Aortic smooth muscle cell (primary cell): ENCODE data around the gene PICK1. TPM values are rescaled to one million over a fixed set of nuclear protein-coding genes. Genes with fewer than 3 reads are reported as not detected.

Source experiments
- total RNA-seq: library from RNA; depleted of rRNA; stranded (reverse); fragments of >200 nt; gene quantifications from 2 replicates; pipeline ENCODE4 v1.2.3, GENCODE V29; 2014

PICK1 gene
- total RNA-seq, result 18.3 and 20.2 TPM in 2 replicates

DNA sequence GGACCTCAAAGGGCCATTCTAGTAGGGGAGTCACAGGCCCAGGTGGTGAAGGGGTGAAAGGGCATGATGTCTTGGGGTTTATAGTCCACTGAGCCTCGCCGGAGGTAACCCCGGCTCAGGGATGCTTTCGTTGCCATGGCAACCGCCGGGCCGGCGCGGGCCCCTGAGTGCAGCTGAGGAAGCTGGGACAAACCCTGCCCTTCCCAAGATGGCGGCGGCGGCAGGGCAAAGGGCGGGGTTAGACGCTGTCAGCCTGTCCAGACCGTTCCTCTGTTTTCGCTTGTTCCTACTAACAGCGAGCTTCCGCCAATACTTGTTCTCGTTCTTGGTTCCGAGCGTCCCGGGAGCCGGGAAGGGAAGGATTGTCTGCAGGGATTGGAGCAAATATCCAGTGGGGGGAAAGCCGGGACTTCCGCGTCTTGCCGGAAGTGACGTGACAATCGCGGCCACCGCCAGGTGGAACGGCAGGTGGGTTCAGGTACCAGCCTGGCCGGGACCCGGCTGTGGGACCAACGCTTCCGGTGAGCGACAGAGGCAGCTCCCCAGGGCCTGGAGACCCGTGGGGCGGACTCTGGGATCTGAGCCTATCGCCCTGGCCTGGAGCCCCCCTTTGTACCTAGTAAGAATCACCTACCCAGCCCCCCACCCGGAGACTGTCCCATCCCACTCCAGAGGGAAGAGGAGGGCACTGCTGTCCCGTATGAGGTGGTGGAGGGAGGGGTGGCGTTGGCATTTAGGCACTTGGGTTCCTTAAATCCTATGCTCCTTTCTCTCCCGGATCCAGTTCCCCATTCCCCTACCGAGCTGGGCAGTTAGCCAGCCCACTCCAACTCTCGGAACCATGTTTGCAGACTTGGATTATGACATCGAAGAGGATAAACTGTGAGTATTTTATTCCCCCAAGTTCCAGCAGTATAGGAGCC, at the start of gene PICK1:
Gene PICK1 (plus strand): TSS at position 436 of the 923 bp plus-strand sequence. CDS start 406 bp downstream, at position 842.

DNA sequence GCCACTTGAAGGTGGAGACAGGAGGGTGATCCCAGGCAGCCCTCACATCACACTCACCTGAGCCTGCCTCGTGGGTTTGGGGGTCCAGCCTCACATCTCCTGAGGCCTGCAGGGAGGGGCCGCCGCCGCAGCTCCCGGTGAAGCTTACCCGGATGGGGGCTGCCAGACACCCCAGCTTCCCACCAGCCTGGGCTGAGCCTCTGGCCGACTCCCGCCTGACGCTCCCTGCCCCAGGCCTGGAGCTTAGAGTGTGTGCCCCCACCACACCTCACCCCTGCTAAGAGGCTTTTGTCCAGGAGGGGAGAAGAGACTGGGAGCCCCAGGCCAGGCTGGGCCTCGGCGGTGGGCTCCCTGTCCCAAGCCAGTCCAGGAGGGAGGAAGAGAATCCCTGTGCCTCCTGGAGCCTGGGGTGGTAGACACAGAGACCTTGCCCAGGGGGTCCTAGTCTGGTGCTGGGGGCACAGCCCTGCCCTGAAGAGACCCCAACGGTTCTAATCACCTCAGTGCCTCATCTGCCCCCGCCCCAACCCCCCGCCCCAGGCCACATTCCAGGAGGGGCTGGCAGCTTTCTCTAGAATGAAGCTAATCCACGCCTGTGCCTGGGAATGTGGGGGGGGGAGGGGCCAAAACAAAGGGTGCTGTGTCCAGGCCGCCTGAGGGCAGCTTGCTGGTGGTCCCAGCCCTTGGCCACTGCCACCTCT, 26.9 kb downstream of the PICK1 start, which contains the start of gene SLC16A8:
Gene SLC16A8 (minus strand): TSS at position 254 of the 701 bp plus-strand sequence. CDS start 1,311 bp downstream, outside the sequence.

DNA sequence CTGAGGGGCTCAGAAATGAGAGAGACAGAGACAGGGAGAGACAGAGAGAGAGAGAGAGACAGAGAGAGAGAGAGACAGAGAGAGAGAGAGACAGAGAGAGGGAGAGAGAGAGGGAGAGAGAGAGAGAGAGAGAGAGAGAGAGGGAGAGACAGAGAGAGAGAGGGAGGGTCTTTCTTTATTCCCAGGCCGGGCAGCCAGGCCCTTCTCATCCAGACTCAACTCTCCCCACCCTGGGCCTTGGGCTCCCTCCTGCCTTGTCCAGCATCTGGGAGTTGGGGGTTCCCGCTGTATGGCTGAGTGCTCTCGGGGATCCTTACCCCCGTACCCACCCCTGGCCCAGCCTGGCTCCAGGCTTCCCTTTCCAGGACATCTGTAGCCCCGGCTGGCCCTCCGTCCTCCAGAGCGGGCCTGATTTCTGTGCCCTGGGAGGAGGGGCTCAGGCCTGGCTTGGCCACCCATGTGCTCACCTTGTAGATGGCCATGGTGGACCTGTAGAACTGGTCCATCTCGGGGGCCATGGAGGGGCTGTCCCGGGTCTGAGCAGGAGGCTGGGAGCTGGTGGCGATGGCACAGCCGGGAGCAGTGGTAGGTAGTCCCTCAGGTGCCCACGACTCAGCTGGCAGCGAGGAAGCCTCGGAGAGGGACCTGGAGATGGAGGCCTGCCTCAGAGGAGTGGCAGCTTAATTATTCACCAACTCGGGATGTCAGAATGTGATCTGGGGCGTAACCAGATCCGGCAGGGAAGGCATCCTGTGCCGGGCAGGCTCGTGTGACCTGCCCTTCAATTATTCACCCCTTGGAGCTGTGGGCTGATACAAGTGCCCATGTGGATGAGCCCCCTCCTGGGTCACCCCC, 53.0 kb downstream of the PICK1 start, which contains the start of gene BAIAP2L2:
Gene BAIAP2L2 (minus strand): TSS at position 677 of the 855 bp plus-strand sequence. CDS start 159 bp downstream, at position 518.

Other genes starting within 250 kb of the PICK1 start
- gene GCAT, start 249.5 kb upstream of the PICK1 start, total RNA-seq, result 27.2 and 28.8 TPM in 2 replicates
- gene GALR3, start 234.0 kb upstream of the PICK1 start, total RNA-seq, result not detected in 2 replicates
- 12.9 and 16.1 TPM in 2 replicates for gene ANKRD54, start 213.1 kb upstream of the PICK1 start, total RNA-seq
- 293 and 326 TPM in 2 replicates for gene EIF3L, start 208.0 kb upstream of the PICK1 start, total RNA-seq
- gene MICALL1, start 151.1 kb upstream of the PICK1 start, total RNA-seq, result 14.9 and 16.8 TPM in 2 replicates
- gene C22orf23, start 103.8 kb upstream of the PICK1 start, total RNA-seq, result 0.37 and 0.40 TPM in 2 replicates
- gene POLR2F, start 103.7 kb upstream of the PICK1 start, total RNA-seq, result 62.7 and 99.5 TPM in 2 replicates
- not detected in 2 replicates for gene SOX10, start 72.8 kb upstream of the PICK1 start, total RNA-seq
- 0.26 and 0.37 TPM in 2 replicates for gene SLC16A8, start 26.8 kb downstream of the PICK1 start, total RNA-seq
- 2.0 and 2.2 TPM in 2 replicates for gene BAIAP2L2, start 53.3 kb downstream of the PICK1 start, total RNA-seq
- gene PLA2G6, start 124.4 kb downstream of the PICK1 start, total RNA-seq, result 14.4 and 19.0 TPM in 2 replicates
- gene MAFF, start 144.6 kb downstream of the PICK1 start, total RNA-seq, result 41.6 and 44.0 TPM in 2 replicates
- 24.6 and 36.1 TPM in 2 replicates for gene TMEM184B, start 215.6 kb downstream of the PICK1 start, total RNA-seq